Neutrophil (primary cell): ENCODE data around the gene LCE3B.
"Not testable (repeated sequence)": the region's sequence is repeated elsewhere in the genome, so short reads cannot be mapped to it uniquely, and the experiment has no call there.

Experiments
- H3K27ac ChIP-seq: fragments of 200-600 bp; sonication (generic); 2 replicates; pipeline ENCODE4 v1.5.1; 2016; ENCODE audit warnings: mild to moderate bottlenecking, moderate library complexity
- H3K27me3 ChIP-seq: fragments of 200-600 bp; sonication (generic); 2 replicates; pipeline ENCODE4 v1.6.0; 2016; ENCODE audit warnings: mild to moderate bottlenecking
- H3K36me3 ChIP-seq: fragments of 200-600 bp; sonication (generic); 2 replicates; pipeline ENCODE4 v1.5.1; 2017
- H3K4me1 ChIP-seq, 2 experiments: fragments of 200-600 bp in 1 of 2; sonication (generic) in 1 of 2; 1 replicate in 1 of 2; 2 replicates in 1 of 2; pipeline versions ENCODE4 v1.5.1 to v1.6.1; 2013 to 2016; ENCODE audit warnings: low read depth in 1 of 2, low read length in 1 of 2, mild to moderate bottlenecking in 1 of 2, moderate library complexity in 1 of 2; ENCODE audit not compliant: control insufficient read depth in 1 of 2, insufficient read depth in 1 of 2
- H3K4me3 ChIP-seq, 2 experiments: fragments of 200-600 bp in 1 of 2; sonication (generic) in 1 of 2; 1 replicate in 1 of 2; 2 replicates in 1 of 2; pipeline ENCODE4 v1.5.1; 2013 to 2016; ENCODE audit warnings: low read depth in 1 of 2, low read length in 1 of 2, mild to moderate bottlenecking in 1 of 2, moderate library complexity in 1 of 2
- H3K9me3 ChIP-seq: fragments of 200-600 bp; sonication (generic); 2 replicates; pipeline ENCODE4 v1.5.1; 2016
- CTCF ChIP-seq: fragments of 200-600 bp; sonication (generic); IDR thresholded peaks from 2 replicates; pipeline ENCODE4 v1.5.1; 2016; ENCODE audit warnings: antibody characterized with exemption

The LCE3B gene

GRCh38 chr1:152613511-152613910, at the start of gene LCE3B:
TSS of gene LCE3B (plus strand) at chr1:152613811. CDS start at chr1:152613811, 0 bp downstream.
- no peak for TF ChIP-seq CTCF
- Histone ChIP-seq H3K9me3 (no peaks in the 10 kb centered on the region), H3K36me3 (no peaks in the 10 kb centered on the region), H3K4me1 (no peaks in the 10 kb centered on the region), H3K27me3 (no peaks in the 10 kb centered on the region), H3K4me3 (no peak within 1 kb of the TSS), H3K27ac (no peak within 1 kb of the TSS)

DNA sequence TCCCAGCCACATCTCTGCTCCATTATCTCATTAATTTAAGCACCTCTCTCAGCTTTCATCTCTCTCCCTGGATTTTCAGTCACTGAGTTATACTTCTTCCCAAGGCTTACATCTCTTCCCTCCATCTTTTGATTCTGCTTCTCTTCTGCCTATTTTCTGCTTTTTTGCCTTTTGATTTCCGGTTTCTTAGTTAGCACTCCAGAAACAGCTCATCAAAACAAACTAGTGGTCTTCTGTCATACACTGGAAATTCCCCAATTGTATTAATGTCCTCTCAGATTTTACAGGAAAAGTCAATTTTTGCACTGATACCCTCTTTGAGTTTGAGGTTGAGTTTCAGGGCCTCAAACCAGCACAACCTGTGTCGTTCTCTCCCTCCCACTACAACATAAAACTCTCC, 48.5 kb upstream of the LCE3B start:
- Histone ChIP-seq H3K27me3 (no peaks in the 10 kb centered on the region), H3K36me3 (no peaks in the 10 kb centered on the region), H3K4me3 (no peak overlapping the region), H3K9me3 (no peaks in the 10 kb centered on the region), H3K4me1 (no peaks in the 10 kb centered on the region), H3K27ac (no peak overlapping the region)
- TF ChIP-seq CTCF: no peak

DNA sequence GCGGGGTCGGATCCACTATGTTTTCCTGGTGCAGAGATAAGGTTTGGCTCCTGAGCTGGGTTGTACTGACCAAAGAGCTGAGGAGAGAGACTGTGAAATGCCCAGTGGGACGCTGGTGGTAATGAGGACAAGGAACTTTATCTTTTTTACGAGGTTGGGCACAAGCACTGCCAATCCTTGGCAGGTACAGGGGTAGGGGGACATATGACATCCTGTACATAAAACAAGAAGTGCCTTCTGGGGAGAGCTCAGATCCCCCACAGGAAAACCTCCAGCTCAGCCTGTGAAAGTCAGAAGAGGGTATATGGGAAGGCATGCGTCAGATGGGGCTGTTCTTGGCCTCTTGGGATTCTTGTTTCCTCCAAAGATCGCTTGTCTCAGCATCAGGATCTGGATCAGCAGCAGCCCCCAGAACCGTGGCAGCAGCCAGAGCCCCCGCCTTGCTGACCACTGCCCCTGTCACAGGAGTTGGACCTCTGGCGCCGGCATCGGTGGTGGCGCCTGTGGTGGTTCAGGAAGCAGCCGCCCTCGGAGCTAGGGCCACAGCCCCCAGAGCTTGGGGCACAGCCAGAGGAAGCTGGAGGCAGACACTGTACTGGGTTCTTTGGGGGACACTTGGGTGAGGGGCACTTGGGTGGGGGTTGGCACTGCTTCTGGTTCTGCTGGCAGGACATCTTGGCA, 47.9 kb upstream of the LCE3B start:
- H3K4me1 ChIP-seq: no peaks in the 10 kb centered on the region
- no peak overlapping the region for H3K27ac ChIP-seq
- H3K36me3 ChIP-seq: no peaks in the 10 kb centered on the region
- H3K27me3 ChIP-seq: no peaks in the 10 kb centered on the region
- H3K4me3 ChIP-seq: no peak overlapping the region
- no peaks in the 10 kb centered on the region for H3K9me3 ChIP-seq
- TF ChIP-seq CTCF: no peak

DNA sequence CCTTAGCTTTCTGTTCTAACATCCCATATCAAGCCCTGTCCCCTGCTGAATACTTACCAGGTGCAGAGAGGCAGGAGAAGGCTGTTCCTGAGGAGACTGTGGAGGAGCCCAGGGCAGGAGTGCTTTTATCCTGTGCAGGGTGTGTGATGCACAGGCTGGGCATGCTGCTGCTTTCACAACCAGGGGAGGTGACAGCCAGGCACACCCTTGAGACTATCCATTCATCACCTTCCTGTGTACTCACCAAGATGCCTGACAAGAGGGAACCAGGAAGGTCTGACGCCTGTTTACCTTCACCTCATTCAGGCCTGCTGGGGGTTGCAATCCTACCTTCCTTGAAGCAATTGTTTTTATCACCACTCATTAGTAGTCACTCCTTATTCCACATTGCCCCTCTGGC, 46.9 kb upstream of the LCE3B start, which contains the start of gene LCE3E:
LCE3E (minus strand) TSS at position 100 of the 400 bp plus-strand sequence. CDS start 572 bp downstream, outside the sequence.
- H3K27ac ChIP-seq: no peak within 1 kb of the TSS
- no peaks in the 10 kb centered on the region for H3K4me1 ChIP-seq
- TF ChIP-seq CTCF: no peak
- no peak within 1 kb of the TSS for H3K4me3 ChIP-seq
- H3K27me3 ChIP-seq: no peaks in the 10 kb centered on the region
- H3K36me3 ChIP-seq: no peaks in the 10 kb centered on the region
- H3K9me3 ChIP-seq: no peaks in the 10 kb centered on the region

- H3K27me3 ChIP-seq: peaks cover 7% of the 10 kb centered on the region
- no peaks in the 10 kb centered on the region for H3K36me3 ChIP-seq
- no peaks in the 10 kb centered on the region for H3K9me3 ChIP-seq
- no peak overlapping the region for H3K4me3 ChIP-seq
- H3K27ac ChIP-seq: no peak overlapping the region
- no peaks in the 10 kb centered on the region for H3K4me1 ChIP-seq
- TF ChIP-seq CTCF: no peak
Observed at GRCh38 chr1:152577168-152577567, 36.4 kb upstream of the LCE3B start.

- not testable (repeated sequence) for H3K36me3 ChIP-seq, H3K27me3 ChIP-seq, H3K27ac ChIP-seq
Observed at GRCh38 chr1:152579526-152579925, 34.1 kb upstream of the LCE3B start.

More at GRCh38 chr1:152579526-152579925, 34.1 kb upstream of the LCE3B start:
- not testable (repeated sequence) for H3K4me1 ChIP-seq, H3K9me3 ChIP-seq, H3K4me3 ChIP-seq
